H1 (cell line): ENCODE measurements around the gene PTN. TPM values are rescaled to one million over a fixed set of nuclear protein-coding genes. Genes with fewer than 3 reads are reported as not detected.

Experiments used
- CTCF ChIA-PET: fragments of 300-600 bp; sonication (Branson Sonifier 250); formaldehyde crosslinking; loops from one replicate; lab custom pipeline; 2021; ENCODE audit not compliant: partially characterized antibody; lab: Charles Lee
- POLR2A ChIA-PET: fragments of 300-600 bp; sonication (Branson Sonifier 250); formaldehyde crosslinking; loops from one replicate; lab custom pipeline; 2021; ENCODE audit warnings: inconsistent platforms; ENCODE audit not compliant: partially characterized antibody; lab: Charles Lee
- DNase-seq, 2 experiments: peaks; one replicate each; pipeline versions ENCODE4 v3.0.0 to v3.0.0-alpha.2; 2010 to 2022; ENCODE audit warnings: low spot score in 2 of 2, low read depth in 1 of 2, mixed read lengths in 1 of 2
- FAIRE-seq: peaks from 2 replicates; lab custom pipeline; 2011; peaks lifted over from hg19 to GRCh38; lab: Jason Lieb, UNC
- H2AFZ ChIP-seq: 2 replicates; pipeline ENCODE4 v1.8.1; 2012; ENCODE audit warnings: low read length, inconsistent platforms
- H2AK5ac ChIP-seq: 2 replicates; pipeline ENCODE4 v1.6.1; 2013; ENCODE audit warnings: low read depth, low read length
- H2BK120ac ChIP-seq: replicated peaks from 2 replicates; pipeline ENCODE3; 2013; ENCODE audit warnings: low read depth, low read length, inconsistent platforms
- H2BK12ac ChIP-seq: 2 replicates; pipeline ENCODE4 v1.6.1; 2013; ENCODE audit warnings: low read depth, low read length
- H2BK15ac ChIP-seq: 2 replicates; pipeline ENCODE4 v1.6.1; 2013; ENCODE audit warnings: low read length
- H2BK20ac ChIP-seq: 2 replicates; pipeline ENCODE4 v1.6.1; 2013; ENCODE audit warnings: low read length
- H2BK5ac ChIP-seq: 2 replicates; pipeline ENCODE4 v1.6.1; 2013; ENCODE audit warnings: low read depth, low read length
- H3K14ac ChIP-seq: 2 replicates; pipeline ENCODE4 v1.6.1; 2013; ENCODE audit warnings: inconsistent platforms; ENCODE audit not compliant: insufficient read length
- H3K18ac ChIP-seq: 2 replicates; pipeline ENCODE4 v1.6.1; 2013; ENCODE audit warnings: low read length; ENCODE audit errors: extremely low read depth
- H3K23ac ChIP-seq: 2 replicates; pipeline ENCODE4 v1.6.1; 2013; ENCODE audit warnings: inconsistent platforms; ENCODE audit not compliant: insufficient read length
- H3K23me2 ChIP-seq: 2 replicates; pipeline ENCODE4 v1.6.1; 2013; ENCODE audit warnings: low read depth, low read length
- H3K27ac ChIP-seq: 2 replicates; pipeline ENCODE4 v1.6.1; 2011; ENCODE audit warnings: low read depth, low read length, inconsistent platforms
- H3K27me3 ChIP-seq, 4 experiments: replicated peaks in 1 of 4; 1 replicate in 1 of 4; 2 replicates in 3 of 4; pipeline versions ENCODE4 v1.6.1 to v1.8.1; 2011 to 2013; ENCODE audit warnings: low read length in 3 of 4, mild to moderate bottlenecking in 3 of 4, inconsistent platforms in 2 of 4, mixed read lengths in 2 of 4, moderate library complexity in 1 of 4; ENCODE audit not compliant: control insufficient read depth in 3 of 4, insufficient read depth in 3 of 4; ENCODE audit errors: extremely low read depth in 1 of 4
- H3K36me3 ChIP-seq, 4 experiments: 2 replicates each; pipeline versions ENCODE4 v1.6.1 to v1.8.1; 2011 to 2013; ENCODE audit warnings: mild to moderate bottlenecking in 4 of 4, low read length in 3 of 4, moderate library complexity in 2 of 4, control low read depth in 1 of 4, inconsistent platforms in 1 of 4; ENCODE audit not compliant: insufficient read depth in 4 of 4, control insufficient read depth in 2 of 4
- H3K4ac ChIP-seq: replicated peaks from 2 replicates; pipeline ENCODE3; 2013; ENCODE audit warnings: low read length, low read depth, mixed read lengths, inconsistent platforms; ENCODE audit not compliant: insufficient read length
- H3K4me1 ChIP-seq, 4 experiments: replicated peaks in 1 of 4; 1 replicate in 1 of 4; 2 replicates in 3 of 4; pipeline versions ENCODE4 v1.6.1 to v1.8.1; 2011 to 2013; ENCODE audit warnings: low read length in 3 of 4, inconsistent platforms in 2 of 4, mixed read lengths in 1 of 4; ENCODE audit not compliant: insufficient read depth in 4 of 4, control insufficient read depth in 3 of 4
- H3K4me2 ChIP-seq, 2 experiments: 2 replicates each; pipeline versions ENCODE4 v1.6.1 to v1.8.1; 2011 to 2013; ENCODE audit warnings: low read depth in 2 of 2, low read length in 2 of 2, control low read depth in 1 of 2, inconsistent platforms in 1 of 2, mild to moderate bottlenecking in 1 of 2; ENCODE audit not compliant: insufficient read depth in 1 of 2
- H3K4me3 ChIP-seq, 4 experiments: fragments of 200-600, 300-600 bp in 1 of 4; sonication (generic), shearing (Covaris generic), sonication (Bioruptor Twin) in 1 of 4; 2 replicates each; pipeline versions ENCODE4 v1.5.1 to v1.8.1; 2011 to 2016; ENCODE audit warnings: low read length in 4 of 4, low read depth in 3 of 4, control low read depth in 2 of 4, inconsistent platforms in 2 of 4, mild to moderate bottlenecking in 2 of 4, mixed read lengths in 1 of 4, moderate library complexity in 1 of 4; ENCODE audit not compliant: insufficient read depth in 2 of 4; ENCODE audit errors: extremely low read depth in 1 of 4
- H3K56ac ChIP-seq: replicated peaks from 2 replicates; pipeline ENCODE3; 2013; ENCODE audit warnings: low read depth, mild to moderate bottlenecking, mixed read lengths, low read length, inconsistent platforms; ENCODE audit not compliant: insufficient read length
- H3K79me1 ChIP-seq: 2 replicates; pipeline ENCODE4 v1.6.1; 2013; ENCODE audit warnings: low read depth, low read length, control low read depth
- H3K79me2 ChIP-seq, 2 experiments: 2 replicates each; pipeline versions ENCODE4 v1.6.1 to v1.8.1; 2012 to 2013; ENCODE audit warnings: low read length in 2 of 2, mild to moderate bottlenecking in 2 of 2, inconsistent platforms in 1 of 2; ENCODE audit not compliant: insufficient read depth in 2 of 2, control insufficient read depth in 1 of 2
- H3K9ac ChIP-seq, 4 experiments: replicated peaks in 1 of 4; 1 replicate in 1 of 4; 2 replicates in 3 of 4; pipeline versions ENCODE4 v1.6.1 to v1.8.1; 2011 to 2013; ENCODE audit warnings: low read depth in 3 of 4, low read length in 3 of 4, control low read depth in 2 of 4, mild to moderate bottlenecking in 2 of 4, moderate library complexity in 2 of 4, inconsistent platforms in 1 of 4; ENCODE audit errors: extremely low read depth in 1 of 4
- H3K9me3 ChIP-seq, 2 experiments: 2 replicates each; pipeline versions ENCODE4 v1.6.1 to v1.8.1; 2012 to 2013; ENCODE audit warnings: mild to moderate bottlenecking in 2 of 2, moderate library complexity in 2 of 2, control low read depth in 1 of 2, inconsistent platforms in 1 of 2, low read depth in 1 of 2, low read length in 1 of 2, mixed read lengths in 1 of 2; ENCODE audit not compliant: insufficient read depth in 2 of 2
- H4K20me1 ChIP-seq, 2 experiments: replicated peaks in 1 of 2; 2 replicates each; pipeline versions ENCODE3 to v1.8.1; 2011 to 2013; ENCODE audit warnings: inconsistent platforms in 2 of 2, low read length in 2 of 2, mild to moderate bottlenecking in 1 of 2; ENCODE audit not compliant: insufficient read depth in 2 of 2, control insufficient read depth in 1 of 2
- H4K5ac ChIP-seq: 2 replicates; pipeline ENCODE4 v1.6.1; 2013; ENCODE audit warnings: low read length, low read depth, mixed read lengths, inconsistent platforms; ENCODE audit not compliant: insufficient read length
- H4K8ac ChIP-seq: 2 replicates; pipeline ENCODE4 v1.8.0; 2013; ENCODE audit warnings: mild to moderate bottlenecking, moderate library complexity, low read length, inconsistent platforms; ENCODE audit not compliant: insufficient read depth; ENCODE audit errors: extremely low read depth
- H4K91ac ChIP-seq: replicated peaks from 2 replicates; pipeline ENCODE3; 2013; ENCODE audit warnings: low read length, mixed read lengths, inconsistent platforms; ENCODE audit not compliant: insufficient read length
- ASH2L ChIP-seq: fragments of 200-600, 300-600 bp; sonication (generic); IDR thresholded peaks from one replicate; pipeline ENCODE4 v1.7.1; 2017; ENCODE audit warnings: low read length
- CEBPB ChIP-seq: IDR thresholded peaks from 2 replicates; pipeline ENCODE4 v1.6.1; 2012; ENCODE audit warnings: low read depth, low read length
- HDAC2 ChIP-seq, 2 experiments: fragments of 300-600 bp in 1 of 2; sonication (generic) in 1 of 2; IDR thresholded peaks; 2 replicates each; pipeline ENCODE4 v1.6.1; 2011 to 2012; ENCODE audit warnings: low read depth in 2 of 2, low read length in 2 of 2, mild to moderate bottlenecking in 2 of 2, moderate library complexity in 2 of 2, borderline replicate concordance in 1 of 2, inconsistent platforms in 1 of 2
- KDM5A ChIP-seq: fragments of 200-600 bp; IDR thresholded peaks from 2 replicates; pipeline ENCODE4 v1.7.1; 2012; ENCODE audit warnings: mild to moderate bottlenecking, low read length, inconsistent platforms, mixed read lengths
- RBBP5 ChIP-seq: IDR thresholded peaks from 2 replicates; pipeline ENCODE4 v1.7.1; 2012; ENCODE audit warnings: low read depth, mild to moderate bottlenecking, inconsistent platforms, low read length, moderate library complexity, borderline replicate concordance
- TBP ChIP-seq: IDR thresholded peaks from 2 replicates; pipeline ENCODE4 v1.6.1; 2011; ENCODE audit warnings: low read depth, low read length, improper control_type of control experiment
- YY1 ChIP-seq: IDR thresholded peaks from 2 replicates; pipeline ENCODE4 v1.6.1; 2011; ENCODE audit warnings: low read depth, mild to moderate bottlenecking, low read length
- WGBS, 2 experiments: shearing (Covaris generic) in 1 of 2; methylation state at CpG; one replicate each; pipeline versions ENCODE4 v1.1.6 to v1.1.7; 2013 to 2015; ENCODE audit warnings: low lambda C conversion rate in 2 of 2, mixed read lengths in 2 of 2, inconsistent platforms in 1 of 2, low coverage in 1 of 2, missing lambda C conversion rate in 1 of 2; ENCODE audit not compliant: insufficient replicate concordance in 2 of 2, insufficient coverage in 1 of 2, insufficient read length in 1 of 2; ENCODE audit errors: extremely low coverage in 1 of 2, missing lambda C conversion rate in 1 of 2; 5-methylcytosine and 5-hydroxymethylcytosine counted together
- long read RNA-seq, 2 experiments: library from RNA in 1 of 2; library from capped mRNA in 1 of 2; stranded (forward); transcript quantifications; one replicate each; pipeline ENCODE4 v2.0.0, GENCODE V29; 2021; ENCODE audit warnings: inconsistent platforms in 1 of 2
- polyA minus RNA-seq, 3 experiments: library from RNA; depleted of rRNA, polyadenylated mRNA; stranded (reverse); fragments of >200 nt; gene quantifications; 1 replicate in 2 of 3; 2 replicates in 1 of 3; pipeline ENCODE4 v1.2.3, GENCODE V29; 2011
- polyA plus RNA-seq, 7 experiments: library from polyadenylated mRNA; depleted of rRNA in 3 of 7; stranded (reverse) in 5 of 7; unstranded in 2 of 7; fragments of >200 nt in 5 of 7; fragments of 200-250 nt in 2 of 7; gene quantifications; 1 replicate in 5 of 7; 2 replicates in 1 of 7; 4 replicates in 1 of 7; pipeline versions ENCODE4 v1.2.1 to v1.2.3, GENCODE V29; 2011 to 2013; ENCODE audit warnings: missing spikeins in 2 of 7, mixed read lengths in 2 of 7
- total RNA-seq: library from RNA; stranded (reverse); fragmentation: NEBNext Ultra II Directional; extraction: Animal tissue kit (Norgen Biotek cat#: 25700); gene quantifications from 2 replicates; pipeline ENCODE4 v1.2.1, GENCODE V29; 2021
- TF ChIP-seq, protein P1 (sequence below): IDR thresholded peaks from 2 replicates; pipeline ENCODE4 v1.6.1; 2012; ENCODE audit warnings: inconsistent platforms

Gene PTN
- total RNA-seq (27.8 and 28.6 TPM in 2 replicates), polyA plus RNA-seq (2011; rRNA removed) (13.3 and 23.1 TPM in 2 replicates), polyA minus RNA-seq (2011; rRNA and poly(A)+ RNA removed) (11.2 and 15.1 TPM in 2 replicates)
- 39.0 TPM for polyA plus RNA-seq (2011; cell fraction: cytosol; rRNA removed)
- 18.0 TPM for polyA plus RNA-seq (2011; cell fraction: nucleus; rRNA removed)
- polyA plus RNA-seq (2012, experiment 1 of 2), result 38.8 to 45.7 TPM (median 39.4 TPM) in 4 replicates
- 8.6 TPM for polyA plus RNA-seq (2012, experiment 2 of 2)
- polyA plus RNA-seq (2013, experiment 1 of 2), result 76.2 TPM
- 91.4 TPM for polyA plus RNA-seq (2013, experiment 2 of 2)
- 13.0 TPM for polyA minus RNA-seq (2011; cell fraction: cytosol; rRNA and poly(A)+ RNA removed)
- 12.9 TPM for polyA minus RNA-seq (2011; cell fraction: nucleus; rRNA and poly(A)+ RNA removed)
- long read RNA-seq, experiment 1, transcript PTN-201 (5 exons, 1,614 nt), result major isoform, 14 of 42 reads
- long read RNA-seq, experiment 1, partial matches to known transcripts, result 24 of 42 reads
- long read RNA-seq, experiment 1, other reads (novel, unspliced or antisense), result 4 of 42 reads
- long read RNA-seq, experiment 2, transcript PTN-201 (5 exons, 1,614 nt), result major isoform, 65 of 80 reads
- long read RNA-seq, experiment 2, partial matches to known transcripts, result 2 of 80 reads
- long read RNA-seq, experiment 2, other reads (novel, unspliced or antisense), result 12 of 80 reads

DNA sequence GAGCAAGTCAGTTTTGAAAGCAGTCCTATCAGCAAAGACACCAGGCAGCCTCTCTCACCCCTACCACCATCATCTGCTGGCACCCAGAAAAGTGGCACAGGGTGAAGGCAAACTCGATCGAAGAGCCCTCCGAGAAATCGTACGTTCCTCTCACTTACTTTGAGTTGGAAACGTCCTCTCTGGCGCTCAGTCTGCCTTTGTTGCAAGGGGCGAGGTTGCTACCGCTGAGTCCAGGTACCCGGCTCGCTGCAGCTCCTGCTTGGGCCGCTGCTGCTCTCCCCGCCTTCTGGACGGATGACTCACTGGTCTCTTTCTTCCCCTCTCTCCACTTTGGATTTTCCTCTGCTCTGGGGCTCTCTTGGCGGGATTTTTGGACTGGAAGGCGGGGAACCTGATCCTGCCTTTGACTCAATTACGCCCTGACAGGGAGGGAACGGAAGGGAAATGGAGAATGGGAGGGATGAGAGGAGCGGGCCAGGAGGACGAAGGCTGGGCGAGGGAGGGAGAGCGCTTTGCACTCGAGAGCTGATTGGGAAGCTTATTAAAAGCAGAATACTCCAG, at the start of gene PTN:
Gene PTN (minus strand): TSS at position 453 of the 561 bp plus-strand sequence. CDS start 88,760 bp downstream, outside the sequence.
- Histone ChIP-seq H3K27me3 (no peaks in the 10 kb centered on the region; a peak in 1 of 7 replicates), H3K14ac (no peak within 1 kb of the TSS), H4K91ac (peak within 1 kb of the TSS; percentile 19), H4K5ac (peak within 1 kb of the TSS; percentile 2), H2BK15ac (no peak within 1 kb of the TSS; the same call in 1 of the 2 replicates), H2BK5ac (peak within 1 kb of the TSS; percentile 46), H4K8ac (no peak within 1 kb of the TSS), H3K4me1 (peaks cover 0 to 8% (median 5%) of the 10 kb centered on the region in 4 experiments; a peak in 5 of 7 replicates), H3K23ac (no peak within 1 kb of the TSS), H4K20me1 (no peaks in the 10 kb centered on the region), H3K23me2 (peaks cover 9% of the 10 kb centered on the region), H3K79me2 (peaks cover 0 to 11% of the 10 kb centered on the region in 2 experiments; a peak in 1 of 4 replicates), H3K9ac (peak within 1 kb of the TSS in 3 of 4 experiments; percentile 76 to 86 (median 81); a peak in 6 of 7 replicates), H3K4ac (peak within 1 kb of the TSS; percentile 47), H2BK12ac (peak within 1 kb of the TSS; percentile 13), H3K56ac (no peak within 1 kb of the TSS), H2AK5ac (no peak within 1 kb of the TSS), H3K9me3 (no peaks in the 10 kb centered on the region), H3K36me3 (0 out of 8 replicates have a peak, but pooled peaks cover 0 to 2% (median 0%) of the 10 kb centered on the region in 4 experiments), H2AFZ (peak within 1 kb of the TSS; percentile 94), H2BK20ac (0 out of 2 replicates have a peak within 1 kb of the TSS, but pooled peaks have one; percentile 55), H3K79me1 (0 out of 2 replicates have a peak, but pooled peaks cover 2% of the 10 kb centered on the region), H3K18ac (peak within 1 kb of the TSS; percentile 91), H3K4me2 (peak within 1 kb of the TSS; percentile 93 to 96), H3K4me3 (peak within 1 kb of the TSS; percentile 69 to 79 (median 72)), H2BK120ac (peak within 1 kb of the TSS; percentile 33), H3K27ac (peak within 1 kb of the TSS; percentile 46; the same call in 1 of the 2 replicates)
- FAIRE-seq (no peak), DNase-seq (peak; percentile 31 to 73)
- WGBS, 2 experiments, result 2% methylated on average over 21 of the region's 23 CpGs; no CpG with 5 or more reads in 1 of the 2 experiments
- CTCF ChIA-PET, result interaction anchor here (0.8 to 3.6 kb wide), 6 partner anchors 14 to 174 kb away, joined by 3 to 11 read pairs (median 4); no protein-coding TSS in a partner anchor
- POLR2A ChIA-PET, result interaction anchor here (1.0 kb wide), 1 partner anchor 57 kb away, joined by 3 read pairs; no protein-coding TSS in a partner anchor
- TF ChIP-seq RBBP5, result no peak
- TF ChIP-seq KDM5A, result no peak
- TF ChIP-seq CEBPB, result no peak
- TF ChIP-seq ASH2L, result peak; percentile 77
- no peak for TF ChIP-seq HDAC2 (IDR thresholded peaks at IDR 0.05; ENCODE audit: borderline replicate concordance in 1 of 2, low read depth in 2 of 2, low read length in 2 of 2)
- TF ChIP-seq YY1, result no peak
- TF ChIP-seq TBP, result peak; percentile 53
- TF ChIP-seq, protein P1, sequence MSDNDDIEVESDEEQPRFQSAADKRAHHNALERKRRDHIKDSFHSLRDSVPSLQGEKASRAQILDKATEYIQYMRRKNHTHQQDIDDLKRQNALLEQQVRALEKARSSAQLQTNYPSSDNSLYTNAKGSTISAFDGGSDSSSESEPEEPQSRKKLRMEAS, result peak; percentile 61
